Adrenal gland (tissue), 5 donors: ENCODE data around the gene TMEM235.

Experiments
- CTCF ChIP-seq, 6 experiments: fragments of 450-650 bp in 4 of 6; fragments of 200-600 bp in 2 of 6; sonication (generic) in 1 of 6; IDR thresholded peaks; 1 replicate in 5 of 6; 2 replicates in 1 of 6; pipeline versions ENCODE4 v1.5.1 to v1.8.0; 2016 to 2021; ENCODE audit warnings: antibody characterized with exemption in 6 of 6, mild to moderate bottlenecking in 2 of 6, moderate library complexity in 1 of 6
- POLR2A ChIP-seq, 2 donors: fragments of 450-650 bp; IDR thresholded peaks; one replicate each; pipeline ENCODE4 v1.6.1; 2017; ENCODE audit warnings: antibody characterized with exemption in 2 of 2, mild to moderate bottlenecking in 2 of 2, moderate library complexity in 1 of 2
- donor health status: DM: no; HTN: no; CAD: no.

- TF ChIP-seq CTCF (IDR thresholded peaks at IDR 0.05) = peak in 1 of 6 experiments; percentile 2
- TF ChIP-seq POLR2A (IDR thresholded peaks at IDR 0.05) = peak; percentile 27 to 36
Observed at GRCh38 chr17:78253946-78254672, 22.7 kb downstream of the TMEM235 start.
